Activated gamma-delta T cell treated with anti-CD3 and anti-CD28 coated beads, Interleukin-2, amount 50 U/mL, for 16 hours (primary cell): ENCODE measurements around the gene LGI4.

Experiments used
- DNase-seq: peaks from one replicate; pipeline ENCODE4 v3.0.0-alpha.2; 2020; ENCODE audit warnings: low read depth

Gene LGI4

GRCh38 chr19:35134601-35135242 is at the start of gene LGI4:
TSS of gene LGI4 (minus strand) at chr19:35135059. CDS start at chr19:35134680, 379 bp downstream.
- DNase-seq, result no peak

- no peak for DNase-seq
Observed at GRCh38 chr19:35184267-35184666, 49.4 kb upstream of the LGI4 start.

- DNase-seq, result no peak
Observed at GRCh38 chr19:35181387-35181786, 46.5 kb upstream of the LGI4 start.

DNA sequence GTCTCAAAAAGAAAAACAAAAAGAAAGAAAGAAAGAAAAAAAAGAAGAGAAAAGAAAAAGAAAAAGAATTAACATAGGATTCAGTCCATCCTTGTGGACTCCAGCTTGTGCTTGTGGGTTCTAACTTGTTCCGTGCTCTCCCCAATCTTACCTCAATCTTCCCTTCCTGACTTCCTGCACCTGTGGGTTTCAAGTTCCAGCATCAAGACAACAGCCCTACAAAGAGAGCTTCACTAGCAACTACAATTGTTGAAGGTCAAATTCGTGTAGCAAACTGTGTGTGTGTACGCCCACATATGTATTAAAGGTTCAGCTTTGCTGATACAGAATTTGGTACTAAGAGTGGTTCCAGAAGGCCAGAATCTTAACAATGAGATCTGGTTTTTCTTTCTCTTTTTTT is 45.0 kb upstream of the LGI4 start:
- DNase-seq, result no peak

GRCh38 chr19:35178701-35179100 is 43.8 kb upstream of the LGI4 start:
- DNase-seq, result no peak

DNA sequence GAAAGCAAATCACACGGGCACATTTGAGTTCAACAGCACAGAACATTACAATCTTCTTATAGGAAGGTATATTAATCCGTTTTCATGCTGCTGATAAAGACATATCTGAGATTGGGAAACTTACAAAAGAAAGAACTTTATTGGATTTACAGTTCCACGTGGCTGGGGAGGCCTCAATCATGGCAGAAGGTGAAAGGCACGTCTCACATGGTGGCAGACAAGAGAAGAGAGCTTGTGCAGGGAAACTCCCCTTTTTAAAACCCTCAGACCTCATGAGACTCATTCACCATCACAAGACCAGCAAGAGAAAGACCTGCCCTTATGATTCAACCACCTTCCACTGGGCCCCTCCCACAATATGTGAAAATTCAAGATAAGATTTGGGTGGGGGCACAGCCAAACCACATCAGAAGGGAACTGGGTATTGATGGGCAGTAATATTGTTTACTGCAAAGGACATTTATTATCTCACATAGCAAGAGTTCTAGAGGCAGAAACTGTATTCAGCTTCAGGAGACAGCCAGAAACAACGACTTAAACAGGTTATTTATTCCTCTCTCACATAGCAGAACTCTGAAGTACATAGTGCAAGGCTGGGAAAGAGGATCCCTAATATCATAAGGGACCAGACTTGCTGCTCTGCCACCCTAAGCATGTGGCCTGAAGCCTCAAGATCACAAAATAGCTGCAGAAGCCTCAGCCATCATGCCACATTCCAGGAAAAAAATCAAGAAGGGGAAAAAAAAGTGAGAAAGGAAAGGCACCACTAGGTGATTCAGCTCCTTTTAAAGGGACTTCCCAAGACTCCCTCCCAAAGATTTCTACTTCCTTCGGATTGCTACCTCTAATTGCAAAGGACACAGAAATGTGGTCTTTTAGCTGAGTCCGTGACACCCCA is 42.8 kb upstream of the LGI4 start:
- no peak for DNase-seq

- DNase-seq, result no peak
Observed at GRCh38 chr19:35176181-35176570, 41.3 kb upstream of the LGI4 start.

DNA sequence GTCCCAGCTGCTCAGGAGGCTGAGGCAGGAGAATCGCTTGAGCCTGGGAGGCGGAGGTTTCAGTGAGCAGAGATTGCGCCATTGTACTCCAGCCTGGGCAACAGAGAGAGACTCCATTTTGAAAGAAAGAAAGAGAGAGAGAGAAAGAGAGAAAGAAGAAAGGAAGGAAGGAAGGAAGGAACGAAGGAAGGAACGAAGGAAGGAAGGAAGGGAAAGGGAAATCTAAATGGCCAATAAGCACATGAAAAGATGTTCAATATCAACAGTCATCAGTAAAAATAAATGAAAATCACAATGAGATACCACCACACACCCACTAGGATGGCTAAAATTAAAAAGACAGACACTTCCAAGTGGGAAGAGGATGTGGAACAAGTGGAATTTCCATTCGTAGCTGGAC is 39.4 kb upstream of the LGI4 start:
- no peak for DNase-seq

DNA sequence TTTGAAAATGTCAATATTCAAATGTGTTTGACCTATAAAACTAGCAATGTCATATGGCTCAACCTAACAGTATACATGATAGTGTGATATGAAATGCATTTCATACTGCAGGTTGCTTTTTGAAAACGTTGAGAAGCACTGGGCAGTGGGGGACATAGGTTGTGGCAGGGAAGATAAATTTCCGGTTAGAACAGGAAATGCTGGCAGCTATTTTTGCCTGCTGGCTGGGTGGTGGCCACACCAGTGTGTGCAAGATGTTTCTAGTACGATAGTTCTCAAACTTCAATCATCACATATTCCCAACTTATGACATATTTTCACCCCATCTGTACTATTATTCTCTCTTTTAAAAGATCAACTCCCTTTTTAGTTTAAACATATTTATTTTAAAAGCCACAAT is 36.9 kb upstream of the LGI4 start:
- no peak for DNase-seq

GRCh38 chr19:35170359-35171061 is 35.7 kb upstream of the LGI4 start:
- DNase-seq, result no peak

DNA sequence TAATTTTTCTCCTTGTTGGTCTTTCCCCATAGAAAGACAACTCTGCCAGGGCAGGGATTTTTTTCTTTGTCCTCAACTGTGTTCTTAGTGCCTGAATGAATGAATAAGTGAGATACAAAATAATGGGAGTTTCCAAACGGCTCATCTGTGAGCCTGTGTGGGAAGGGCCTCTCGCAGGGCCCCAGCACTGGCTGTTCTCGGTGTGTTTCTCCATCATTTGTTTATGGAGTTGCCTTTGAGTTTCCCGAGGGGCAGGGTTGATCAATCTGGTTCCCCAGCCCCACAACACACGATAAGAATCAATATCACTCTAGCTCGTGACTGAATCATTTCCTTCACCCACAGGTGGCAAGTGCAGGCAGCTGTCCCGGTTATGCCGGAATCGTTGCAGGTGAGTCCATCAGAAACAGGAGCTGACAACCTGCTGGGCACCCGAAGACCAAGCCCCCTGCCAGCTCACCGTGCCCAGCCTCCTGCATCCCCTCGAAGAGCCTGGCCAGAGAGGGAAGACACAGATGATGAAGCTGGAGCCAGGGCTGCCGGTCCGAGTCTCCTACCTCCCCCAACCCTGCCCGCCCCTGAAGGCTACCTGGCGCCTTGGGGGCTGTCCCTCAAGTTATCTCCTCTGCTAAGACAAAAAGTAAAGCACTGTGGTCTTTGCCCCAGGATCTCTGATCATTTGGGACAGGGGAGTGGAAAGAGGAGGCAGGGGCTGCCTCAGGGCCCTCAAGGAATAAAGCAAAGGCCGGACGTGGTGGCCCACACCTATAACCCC is 34.5 kb upstream of the LGI4 start:
- no peak for DNase-seq

GRCh38 chr19:35168196-35168595 is 33.3 kb upstream of the LGI4 start:
- no peak for DNase-seq

GRCh38 chr19:35167251-35168119 is 32.6 kb upstream of the LGI4 start:
- no peak for DNase-seq

DNA sequence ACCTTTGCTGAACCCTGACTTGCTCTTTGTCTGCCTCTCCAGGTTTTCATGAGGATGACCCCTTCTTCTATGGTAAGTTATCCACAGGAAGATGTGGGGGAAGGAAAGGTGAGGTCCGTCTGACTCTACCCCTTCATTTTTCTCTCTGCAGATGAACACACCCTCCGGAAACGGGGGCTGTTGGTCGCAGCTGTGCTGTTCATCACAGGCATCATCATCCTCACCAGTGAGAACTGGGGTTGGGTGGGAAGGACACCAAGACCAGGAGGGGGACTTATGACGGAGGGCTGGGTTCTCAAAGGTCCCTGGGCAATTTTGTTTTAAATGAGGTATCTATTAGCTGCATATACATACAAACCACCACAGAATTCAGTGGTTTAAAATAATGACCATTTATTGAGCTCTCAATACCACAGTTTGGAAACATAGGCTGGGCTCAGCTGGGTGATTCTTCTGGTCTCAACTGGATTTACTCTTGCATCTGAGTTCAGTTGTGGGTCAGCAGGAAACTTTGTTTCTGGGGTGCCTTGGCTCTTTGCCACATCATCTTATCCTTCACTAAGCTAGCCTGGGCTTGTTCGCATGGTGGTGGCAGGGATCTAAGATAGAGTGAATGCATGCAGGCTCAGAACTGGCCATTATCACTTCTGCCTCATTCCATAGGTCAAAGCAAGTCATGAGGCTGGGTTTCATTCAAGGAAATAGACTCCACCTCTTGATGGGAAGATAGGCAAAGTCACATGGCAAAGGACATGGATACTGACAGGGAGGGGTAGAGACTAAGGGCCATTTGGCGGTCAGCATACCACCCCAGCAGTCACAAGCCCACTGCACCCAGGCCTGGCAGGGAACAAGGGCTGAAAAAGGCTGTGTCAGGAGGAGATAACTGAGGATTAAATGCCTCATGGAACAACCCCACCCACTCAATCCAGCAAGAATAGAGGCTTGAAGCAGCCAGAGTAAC is 31.5 kb upstream of the LGI4 start:
- DNase-seq, result no peak

DNA sequence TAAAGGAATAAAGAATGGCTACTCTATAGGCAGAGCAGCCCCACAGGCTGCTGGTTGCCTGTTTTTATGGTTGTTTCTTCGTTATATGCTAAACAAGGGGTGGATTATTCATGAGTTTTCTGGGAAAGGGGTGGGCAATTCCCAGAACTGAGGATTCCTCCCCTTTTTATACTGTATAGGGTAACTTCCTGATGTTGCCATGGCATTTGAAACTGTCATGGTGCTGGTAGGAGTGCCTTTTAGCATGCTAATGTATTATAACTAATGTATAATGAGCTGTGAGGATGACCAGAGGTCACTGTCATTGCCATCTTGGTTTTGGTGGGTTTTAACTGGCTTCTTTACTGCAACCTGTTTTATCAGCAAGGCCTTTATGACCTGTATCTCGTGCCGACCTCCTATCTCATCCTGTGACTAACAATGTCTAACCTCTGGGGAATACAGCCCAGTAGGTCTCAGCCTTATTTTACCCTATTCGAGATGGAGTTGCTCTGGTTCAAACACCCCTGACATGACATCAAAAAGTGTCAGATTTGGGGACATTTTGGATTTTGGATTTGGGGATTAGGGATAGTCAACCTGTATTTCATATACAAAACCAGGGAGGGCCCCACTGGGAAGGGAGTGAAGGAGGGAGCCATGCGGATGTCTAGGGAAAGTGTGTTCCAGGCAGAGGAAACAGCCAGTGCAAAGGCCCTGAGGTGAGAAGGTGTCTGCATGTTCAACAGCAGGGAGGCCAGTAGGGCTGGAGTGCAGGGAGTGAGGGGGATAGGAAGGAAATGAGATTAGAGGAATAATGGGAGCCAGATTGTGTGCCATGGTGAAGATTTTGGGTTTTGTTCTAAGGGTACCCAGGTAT is 30.6 kb upstream of the LGI4 start:
- DNase-seq, result no peak

- DNase-seq, result no peak
Observed at GRCh38 chr19:35164418-35164817, 29.6 kb upstream of the LGI4 start.

DNA sequence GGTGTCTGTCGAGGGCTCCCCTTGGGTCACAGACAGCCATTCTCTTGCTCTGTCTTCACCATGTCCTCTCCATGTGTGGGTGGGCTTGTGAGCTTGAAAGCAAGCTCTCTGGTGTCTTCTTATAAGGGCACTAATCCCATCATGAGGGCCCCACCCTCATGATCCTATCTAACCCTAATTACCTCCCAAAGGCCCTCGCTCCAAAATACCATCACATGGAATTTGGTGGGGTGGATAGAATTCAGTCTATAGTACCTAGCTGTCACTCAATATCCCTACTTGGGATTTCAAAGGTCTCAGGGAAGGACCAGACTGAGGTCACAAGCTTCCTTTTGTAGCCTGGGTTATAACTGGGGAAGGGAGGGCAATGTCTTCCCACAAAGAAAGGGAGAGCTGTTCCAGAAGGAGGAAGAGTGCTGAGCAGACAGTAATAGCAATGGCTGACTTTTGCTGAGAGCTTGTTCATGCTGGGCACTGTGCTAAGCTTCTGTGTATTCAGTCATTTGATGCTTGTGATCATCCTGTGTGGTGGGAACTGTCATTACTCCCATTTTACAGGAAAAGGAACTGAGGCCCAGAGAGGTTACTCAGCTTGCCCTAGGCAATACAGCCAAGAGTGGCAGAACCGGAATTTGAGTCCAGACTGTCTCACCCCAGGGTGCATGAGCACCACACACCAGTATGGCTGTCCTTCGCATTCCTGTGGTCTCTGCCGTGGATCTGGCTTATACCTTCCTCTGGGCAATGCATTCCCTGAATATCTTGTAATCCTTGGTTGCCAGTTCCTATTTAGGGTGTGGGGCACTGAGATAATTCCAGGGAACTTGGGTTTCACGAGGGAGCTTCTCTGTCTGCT is 27.8 kb upstream of the LGI4 start:
- no peak for DNase-seq

- no peak for DNase-seq
Observed at GRCh38 chr19:35161434-35161743, 26.5 kb upstream of the LGI4 start.
